ENCODE results near the gene MED15. TPM values are rescaled to one million over a fixed set of nuclear protein-coding genes. Genes with fewer than 3 reads are reported as not detected.
"Not testable (repeated sequence)": the region's sequence is repeated elsewhere in the genome, so short reads cannot be mapped to it uniquely, and the experiment has no call there.

The MED15 gene
- total RNA-seq, 2 experiments from 2014 or later, result 94.7 to 108 TPM

GRCh38 chr22:20506543-20507252, 712 bp upstream of the MED15 start:
- peak overlapping the region; percentile 98 for H3K27ac Mint-ChIP-seq
- H3K27me3 Mint-ChIP-seq (ENCODE audit: low read depth), result no peaks in the 10 kb centered on the region

GRCh38 chr22:20508067-20508755, 801 bp downstream of the MED15 start:
- Mint-ChIP-seq H3K36me3 (ENCODE audit: low read depth) (peaks cover 13% of the 10 kb centered on the region), H3K4me3 (peak overlapping the region; percentile 98), H3K4me1 (ENCODE audit: low read depth) (peaks cover 45% of the 10 kb centered on the region), H3K27ac (peak overlapping the region; percentile 98)
- intact Hi-C loops (cut with micrococcal nuclease), result loop anchor here (1.0 to 5.0 kb wide), 5 partner anchors 43 to 653 kb away; partner anchors contain the start of genes DGCR6L, GNB1L and RTL10
- DNase-seq; H3K9me3 Mint-ChIP-seq; H3K27me3 Mint-ChIP-seq (ENCODE audit: low read depth): not testable (repeated sequence)
- CTCF ChIA-PET, result interaction anchor here (0.6 to 3.7 kb wide), 7 partner anchors 9 to 495 kb away, joined by 3 to 22 read pairs (median 4); no protein-coding TSS in a partner anchor

More at GRCh38 chr22:20506543-20507252, 712 bp upstream of the MED15 start:
- no peaks in the 10 kb centered on the region for H3K9me3 Mint-ChIP-seq
- CTCF ChIA-PET, result interaction anchor here (1.4 to 3.7 kb wide), 4 partner anchors 11 to 64 kb away, joined by 3 to 22 read pairs (median 4); no protein-coding TSS in a partner anchor
- intact Hi-C loops (cut with micrococcal nuclease), result loop anchor here (1.0 to 5.0 kb wide), 2 partner anchors 10 to 184 kb away; partner anchors contain the start of gene DGCR6L
- H3K4me3 Mint-ChIP-seq, result peak overlapping the region; percentile 98
- no peak for DNase-seq
- peaks cover 37% of the 10 kb centered on the region for H3K4me1 Mint-ChIP-seq (ENCODE audit: low read depth)
- peaks cover 9% of the 10 kb centered on the region for H3K36me3 Mint-ChIP-seq (ENCODE audit: low read depth)

DNA sequence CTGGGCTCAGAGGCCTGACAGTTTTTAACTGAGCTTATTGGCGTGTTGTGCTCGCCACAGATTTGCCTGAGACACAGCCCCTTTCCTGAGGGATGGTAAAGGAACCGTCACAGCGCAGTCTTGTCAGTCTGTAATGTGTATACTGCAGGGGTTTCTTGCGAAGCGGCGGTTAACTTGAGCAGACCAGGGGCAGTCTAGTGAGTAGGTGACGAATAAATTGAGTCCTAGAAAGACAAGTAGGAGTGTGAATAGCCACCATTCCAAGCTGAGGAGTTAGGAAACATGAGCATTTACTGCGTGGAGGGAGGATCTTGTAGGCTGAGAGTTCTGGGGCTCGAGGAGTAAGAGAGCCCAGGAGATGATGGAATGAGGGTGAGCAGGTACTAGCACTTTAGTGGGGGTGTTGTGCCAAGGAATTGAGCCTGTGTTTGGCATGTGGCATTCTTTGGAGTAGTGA, 1.4 kb downstream of the MED15 start:
- DNase-seq, result no peak
- Mint-ChIP-seq H3K9me3 (no peaks in the 10 kb centered on the region), H3K27me3 (ENCODE audit: low read depth) (no peaks in the 10 kb centered on the region), H3K4me3 (peak overlapping the region; percentile 98), H3K36me3 (ENCODE audit: low read depth) (peaks cover 14% of the 10 kb centered on the region), H3K4me1 (ENCODE audit: low read depth) (peaks cover 52% of the 10 kb centered on the region), H3K27ac (peak overlapping the region; percentile 98)
- CTCF ChIA-PET, result interaction anchor here (0.6 to 3.7 kb wide), 5 partner anchors 18 to 495 kb away, joined by 3 to 22 read pairs (median 4); no protein-coding TSS in a partner anchor
- intact Hi-C loops (cut with micrococcal nuclease), result loop anchor here (1.0 to 5.0 kb wide), 7 partner anchors 15 to 654 kb away; partner anchors contain the start of genes DGCR6L, GNB1L and RTL10

DNA sequence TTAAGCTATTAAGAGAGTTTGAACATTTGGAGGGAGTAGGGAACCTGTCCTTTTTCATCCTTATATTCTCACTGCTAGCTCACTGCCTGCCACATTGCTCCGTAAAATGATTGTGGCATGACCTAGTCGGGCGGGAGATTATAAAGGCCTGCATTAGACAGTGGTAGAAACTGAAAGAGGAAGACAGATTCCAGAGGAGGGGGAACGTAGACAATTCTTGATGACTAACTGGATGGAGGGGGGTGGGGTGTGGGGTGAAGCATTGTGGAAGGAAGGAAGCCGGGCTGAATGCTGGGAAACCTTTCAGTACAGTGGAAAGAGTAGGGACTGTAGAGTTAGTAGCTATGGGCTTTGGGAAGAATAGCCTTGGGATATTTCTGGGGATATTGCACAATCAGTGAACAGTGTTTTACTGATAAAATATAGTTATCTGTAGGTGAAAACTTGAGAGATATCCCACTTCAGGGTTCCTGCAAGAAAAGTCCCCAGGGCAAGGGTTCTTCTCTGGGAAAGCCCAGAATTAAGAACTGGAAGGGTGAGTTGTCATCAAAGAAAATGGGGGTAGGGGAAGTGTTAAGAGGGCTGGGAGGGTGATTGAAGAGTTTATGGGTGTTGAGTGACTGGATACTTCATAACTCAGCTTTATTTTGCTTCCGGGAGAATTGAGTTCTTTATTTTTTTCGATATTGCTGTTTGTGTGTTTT, 2.1 kb downstream of the MED15 start:
- Mint-ChIP-seq H3K4me3 (peak overlapping the region; percentile 98), H3K4me1 (ENCODE audit: low read depth) (peaks cover 58% of the 10 kb centered on the region), H3K27ac (peak overlapping the region; percentile 98), H3K36me3 (ENCODE audit: low read depth) (peaks cover 14% of the 10 kb centered on the region), H3K27me3 (ENCODE audit: low read depth) (no peaks in the 10 kb centered on the region), H3K9me3 (no peaks in the 10 kb centered on the region)
- intact Hi-C loops (cut with micrococcal nuclease), result loop anchor here (1.0 to 5.0 kb wide), 5 partner anchors 15 to 655 kb away; partner anchors contain the start of genes DGCR6L, GNB1L and RTL10
- peak; percentile 87 for DNase-seq
- CTCF ChIA-PET, result interaction anchor here (0.7 to 3.7 kb wide), 5 partner anchors 18 to 62 kb away, joined by 3 to 22 read pairs (median 3); no protein-coding TSS in a partner anchor

DNA sequence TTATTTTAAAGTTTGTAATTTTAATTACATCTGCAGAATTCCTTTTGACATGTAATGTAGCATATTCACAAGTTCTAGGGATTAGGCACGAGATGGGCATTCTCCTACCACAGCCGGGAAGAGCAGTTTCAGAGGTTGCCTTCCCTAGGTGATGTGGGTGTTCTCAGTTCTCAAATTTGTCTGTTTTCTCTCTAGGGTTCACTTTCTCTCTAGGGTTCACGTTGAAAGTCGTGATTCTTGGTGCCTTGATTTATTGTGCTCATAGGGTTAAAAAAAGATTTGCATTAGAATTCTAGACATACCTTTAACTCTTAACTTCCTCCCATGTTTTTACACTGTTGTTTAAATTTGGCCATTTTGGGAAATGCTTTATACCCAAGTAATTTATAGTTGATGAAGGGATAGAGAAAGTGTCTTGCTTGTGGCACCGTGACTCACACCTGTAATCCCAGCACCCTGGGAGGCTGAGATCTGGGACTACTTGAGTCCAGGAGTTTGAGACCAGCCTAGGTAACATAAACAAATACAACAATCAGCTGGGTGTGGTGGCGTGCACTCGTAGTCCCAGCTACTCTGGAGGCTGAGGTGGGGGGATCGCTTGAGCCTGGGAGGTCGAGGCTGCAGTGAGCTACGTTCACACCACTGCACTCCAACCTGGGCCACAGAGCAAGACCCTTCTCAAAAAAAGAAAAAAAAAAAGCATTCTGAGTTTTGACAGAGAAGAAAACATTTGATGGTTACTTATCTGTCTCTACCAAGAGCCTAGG, 3.6 kb downstream of the MED15 start:
- H3K27ac Mint-ChIP-seq, result no peak overlapping the region
- intact Hi-C loops (cut with micrococcal nuclease), result no loop called here
- CTCF ChIA-PET, result interaction anchor here (0.6 to 1.2 kb wide), 4 partner anchors 21 to 92 kb away, joined by 3 to 5 read pairs (median 3); no protein-coding TSS in a partner anchor
- H3K9me3 Mint-ChIP-seq, result no peaks in the 10 kb centered on the region
- peaks cover 14% of the 10 kb centered on the region for H3K36me3 Mint-ChIP-seq (ENCODE audit: low read depth)
- H3K4me1 Mint-ChIP-seq (ENCODE audit: low read depth), result peaks cover 67% of the 10 kb centered on the region
- DNase-seq, result no peak
- no peaks in the 10 kb centered on the region for H3K27me3 Mint-ChIP-seq (ENCODE audit: low read depth)
- no peak overlapping the region for H3K4me3 Mint-ChIP-seq

- CTCF ChIA-PET, result interaction anchor here (0.6 to 4.0 kb wide), 7 partner anchors 21 to 93 kb away, joined by 3 to 15 read pairs (median 3); no protein-coding TSS in a partner anchor
- Mint-ChIP-seq H3K27me3 (ENCODE audit: low read depth) (no peaks in the 10 kb centered on the region), H3K9me3 (no peaks in the 10 kb centered on the region), H3K27ac (no peak overlapping the region), H3K36me3 (ENCODE audit: low read depth) (peaks cover 14% of the 10 kb centered on the region), H3K4me3 (no peak overlapping the region), H3K4me1 (ENCODE audit: low read depth) (peaks cover 71% of the 10 kb centered on the region)
- intact Hi-C loops (cut with micrococcal nuclease), result no loop called here
- DNase-seq, result no peak
These were observed 4.3 kb downstream of the MED15 start for GRCh38 chr22:20511578-20512229.

- H3K27ac Mint-ChIP-seq, result peak overlapping the region; percentile 56
- H3K9me3 Mint-ChIP-seq, result no peaks in the 10 kb centered on the region
- peaks cover 20% of the 10 kb centered on the region for H3K36me3 Mint-ChIP-seq (ENCODE audit: low read depth)
- no peaks in the 10 kb centered on the region for H3K27me3 Mint-ChIP-seq (ENCODE audit: low read depth)
- peaks cover 83% of the 10 kb centered on the region for H3K4me1 Mint-ChIP-seq (ENCODE audit: low read depth)
- intact Hi-C loops (cut with micrococcal nuclease), result no loop called here
- CTCF ChIA-PET, result interaction anchor here (0.7 to 4.0 kb wide), 5 partner anchors 21 to 54 kb away, joined by 3 to 15 read pairs (median 3); no protein-coding TSS in a partner anchor
- H3K4me3 Mint-ChIP-seq, result no peak overlapping the region
- no peak for DNase-seq
These were observed 7.4 kb downstream of the MED15 start for GRCh38 chr22:20514658-20515406.

DNA sequence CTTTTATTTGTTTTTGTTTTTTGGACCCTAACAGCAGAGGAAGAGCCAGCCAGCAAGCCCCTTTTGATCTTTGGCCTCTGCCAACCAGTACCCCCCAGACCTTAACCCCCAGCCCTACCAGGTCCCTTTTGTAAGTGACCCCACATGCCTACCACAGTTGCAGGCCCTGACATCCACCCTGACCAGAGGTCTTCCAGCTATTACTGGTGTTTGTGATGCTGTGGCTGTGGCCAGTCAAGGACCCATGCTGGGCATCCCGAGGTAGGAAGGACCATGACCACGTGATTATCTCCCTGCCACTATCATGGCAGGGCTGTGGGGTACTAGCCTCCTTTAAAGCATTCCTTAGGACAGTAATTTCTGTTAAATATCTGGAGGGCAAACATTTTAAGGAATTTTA, 9.0 kb downstream of the MED15 start:
- CTCF ChIA-PET, result no interaction called here
- no peak for DNase-seq
- Mint-ChIP-seq H3K9me3 (no peaks in the 10 kb centered on the region), H3K27me3 (ENCODE audit: low read depth) (no peaks in the 10 kb centered on the region), H3K4me3 (no peak overlapping the region), H3K36me3 (ENCODE audit: low read depth) (peaks cover 24% of the 10 kb centered on the region), H3K4me1 (ENCODE audit: low read depth) (peaks cover 77% of the 10 kb centered on the region), H3K27ac (no peak overlapping the region)
- intact Hi-C loops (cut with micrococcal nuclease), result no loop called here

GRCh38 chr22:20517422-20517821, 10.0 kb downstream of the MED15 start:
- intact Hi-C loops (cut with micrococcal nuclease), result no loop called here
- peaks cover 75% of the 10 kb centered on the region for H3K4me1 Mint-ChIP-seq (ENCODE audit: low read depth)
- no peaks in the 10 kb centered on the region for H3K9me3 Mint-ChIP-seq
- H3K27ac Mint-ChIP-seq, result peak overlapping the region; percentile 88
- H3K4me3 Mint-ChIP-seq, result no peak overlapping the region
- H3K27me3 Mint-ChIP-seq (ENCODE audit: low read depth), result no peaks in the 10 kb centered on the region
- peak; percentile 43 for DNase-seq
- peaks cover 25% of the 10 kb centered on the region for H3K36me3 Mint-ChIP-seq (ENCODE audit: low read depth)
- CTCF ChIA-PET, result interaction anchor here (1.0 to 1.2 kb wide), 2 partner anchors 10 to 51 kb away, joined by 3 read pairs; partner anchors contain the start of gene MED15

DNA sequence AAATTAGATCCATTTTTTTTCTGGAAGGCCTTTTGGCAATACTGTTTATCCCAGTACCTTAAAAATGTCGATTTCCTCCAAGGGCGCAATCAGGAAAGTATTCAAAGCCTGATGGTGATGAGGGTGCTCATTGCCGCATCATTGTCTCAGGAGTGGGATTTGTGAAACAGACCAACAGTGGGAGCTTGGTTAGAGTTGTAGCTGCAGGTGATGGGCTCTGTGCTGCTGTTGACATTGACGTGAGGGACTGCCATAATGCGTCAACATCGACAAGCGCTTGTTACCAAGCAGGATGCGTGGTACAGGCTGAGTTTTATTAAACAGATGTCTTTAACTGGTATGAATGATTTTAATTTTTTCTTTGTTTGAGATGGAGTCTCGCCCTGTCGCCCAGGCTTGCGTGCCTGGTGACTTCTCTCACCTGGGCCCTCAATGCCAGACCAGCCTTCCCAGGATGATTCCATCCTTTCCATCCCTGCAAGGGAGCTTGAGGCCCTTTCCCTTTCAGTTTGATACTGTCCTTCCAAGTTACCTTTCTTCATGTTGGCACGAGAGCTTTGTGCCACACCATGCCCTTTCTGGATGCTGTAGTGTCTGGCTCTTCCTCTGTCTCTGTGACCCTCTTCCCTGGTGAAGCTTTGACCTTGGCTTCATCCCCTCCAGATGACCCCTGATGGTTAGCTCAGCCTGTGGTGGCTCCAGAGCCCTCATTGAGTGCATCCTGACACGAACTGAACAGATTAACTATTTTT, 10.6 kb downstream of the MED15 start:
- H3K4me3 Mint-ChIP-seq, result no peak overlapping the region
- H3K27ac Mint-ChIP-seq, result peak overlapping the region; percentile 33
- no peaks in the 10 kb centered on the region for H3K27me3 Mint-ChIP-seq (ENCODE audit: low read depth)
- no peak for DNase-seq
- no peaks in the 10 kb centered on the region for H3K9me3 Mint-ChIP-seq
- CTCF ChIA-PET, result interaction anchor here (0.7 to 1.2 kb wide), 3 partner anchors 10 to 53 kb away, joined by 3 to 4 read pairs (median 3); partner anchors contain the start of gene MED15
- peaks cover 81% of the 10 kb centered on the region for H3K4me1 Mint-ChIP-seq (ENCODE audit: low read depth)
- peaks cover 27% of the 10 kb centered on the region for H3K36me3 Mint-ChIP-seq (ENCODE audit: low read depth)
- intact Hi-C loops (cut with micrococcal nuclease), result no loop called here
